Thyroid gland (tissue), 4 donors: ENCODE measurements around the gene RNF224.

Experiments used
- POLR2A ChIP-seq, 2 donors: fragments of 450-650 bp; IDR thresholded peaks; one replicate each; pipeline ENCODE4 v1.6.1; 2017; ENCODE audit warnings: antibody characterized with exemption in 2 of 2, mild to moderate bottlenecking in 2 of 2, moderate library complexity in 1 of 2
- TF ChIP-seq, protein P1 (sequence below), 6 experiments: fragments of 200-600 bp in 3 of 6; fragments of 450-650 bp in 3 of 6; sonication (generic) in 3 of 6; IDR thresholded peaks; one replicate each; pipeline ENCODE4 v1.5.1; 2016 to 2019; ENCODE audit warnings: antibody characterized with exemption in 6 of 6, mild to moderate bottlenecking in 2 of 6, inconsistent platforms in 1 of 6, moderate library complexity in 1 of 6

DNA sequence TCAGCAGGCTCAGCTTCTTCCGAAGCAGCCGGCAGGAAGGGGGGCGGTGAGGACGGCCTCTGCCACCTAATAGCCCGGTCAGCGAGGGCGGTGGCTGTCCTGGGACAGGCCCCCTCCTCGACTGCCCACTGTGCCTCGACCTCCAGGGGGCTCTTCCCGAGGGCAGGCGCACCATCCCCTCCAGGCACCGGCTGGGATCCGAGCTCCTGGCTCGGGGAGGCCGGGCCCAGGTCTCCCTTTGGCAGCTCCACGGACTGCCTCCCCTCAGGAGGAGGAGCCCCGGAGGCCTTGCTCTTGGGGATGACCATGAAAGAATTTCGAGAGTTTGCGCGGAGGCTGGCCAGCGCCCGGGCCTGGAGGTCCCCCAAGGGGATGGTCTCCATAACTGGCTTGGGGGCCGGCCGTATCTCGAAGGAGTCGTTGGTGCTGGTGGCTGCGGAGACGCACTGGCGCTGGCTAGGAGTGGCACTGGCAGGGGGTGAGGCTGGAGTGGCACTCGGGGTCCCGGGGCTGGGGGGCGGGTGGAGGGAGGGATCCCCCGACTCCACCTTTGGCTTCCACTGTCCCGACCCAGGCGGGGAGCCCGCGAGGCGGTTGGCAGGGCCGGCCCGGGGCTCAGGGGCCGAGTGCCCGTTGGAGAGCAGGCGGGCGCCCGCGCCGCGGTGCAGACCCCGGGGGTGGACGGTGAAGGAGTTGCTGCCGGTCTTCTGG, 27.7 kb upstream of the RNF224 start:
- TF ChIP-seq, protein P1, sequence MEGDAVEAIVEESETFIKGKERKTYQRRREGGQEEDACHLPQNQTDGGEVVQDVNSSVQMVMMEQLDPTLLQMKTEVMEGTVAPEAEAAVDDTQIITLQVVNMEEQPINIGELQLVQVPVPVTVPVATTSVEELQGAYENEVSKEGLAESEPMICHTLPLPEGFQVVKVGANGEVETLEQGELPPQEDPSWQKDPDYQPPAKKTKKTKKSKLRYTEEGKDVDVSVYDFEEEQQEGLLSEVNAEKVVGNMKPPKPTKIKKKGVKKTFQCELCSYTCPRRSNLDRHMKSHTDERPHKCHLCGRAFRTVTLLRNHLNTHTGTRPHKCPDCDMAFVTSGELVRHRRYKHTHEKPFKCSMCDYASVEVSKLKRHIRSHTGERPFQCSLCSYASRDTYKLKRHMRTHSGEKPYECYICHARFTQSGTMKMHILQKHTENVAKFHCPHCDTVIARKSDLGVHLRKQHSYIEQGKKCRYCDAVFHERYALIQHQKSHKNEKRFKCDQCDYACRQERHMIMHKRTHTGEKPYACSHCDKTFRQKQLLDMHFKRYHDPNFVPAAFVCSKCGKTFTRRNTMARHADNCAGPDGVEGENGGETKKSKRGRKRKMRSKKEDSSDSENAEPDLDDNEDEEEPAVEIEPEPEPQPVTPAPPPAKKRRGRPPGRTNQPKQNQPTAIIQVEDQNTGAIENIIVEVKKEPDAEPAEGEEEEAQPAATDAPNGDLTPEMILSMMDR (IDR thresholded peaks at IDR 0.05) = no peak
- no peak for TF ChIP-seq POLR2A (IDR thresholded peaks at IDR 0.05)
